GM23248 (cell line): ENCODE data around the gene PLD5. TPM values are rescaled to one million over a fixed set of nuclear protein-coding genes. Genes with fewer than 3 reads are reported as not detected.

Experiments used
- DNase-seq: peaks from one replicate; pipeline ENCODE4 v3.0.0-alpha.2; 2015
- H2AFZ ChIP-seq: fragments of 200-600 bp; sonication (generic); 2 replicates; pipeline ENCODE4 v1.6.1; 2016; ENCODE audit warnings: antibody characterized with exemption
- H3F3A ChIP-seq: fragments of 200-600 bp; sonication (generic); 2 replicates; pipeline ENCODE4 v1.6.1; 2016; ENCODE audit warnings: mild to moderate bottlenecking, antibody characterized with exemption, mixed run types; ENCODE audit not compliant: insufficient read depth
- H3K27ac ChIP-seq: fragments of 200-600 bp; sonication (generic); 2 replicates; pipeline ENCODE4 v1.5.1; 2016; ENCODE audit warnings: mild to moderate bottlenecking
- H3K27me3 ChIP-seq: fragments of 200-600 bp; sonication (generic); replicated peaks from 2 replicates; pipeline ENCODE4 v1.6.1; 2016; ENCODE audit warnings: mild to moderate bottlenecking; ENCODE audit not compliant: insufficient read depth
- H3K36me3 ChIP-seq: fragments of 200-600 bp; sonication (generic); 2 replicates; pipeline ENCODE4 v1.6.1; 2016; ENCODE audit warnings: low read depth, mild to moderate bottlenecking
- H3K4me1 ChIP-seq: fragments of 200-600 bp; sonication (generic); 2 replicates; pipeline ENCODE4 v1.6.1; 2016; ENCODE audit warnings: mild to moderate bottlenecking; ENCODE audit not compliant: insufficient read depth
- H3K4me2 ChIP-seq: fragments of 200-600 bp; sonication (generic); one replicate; pipeline ENCODE4 v1.6.1; 2016; ENCODE audit warnings: mild to moderate bottlenecking; ENCODE audit not compliant: unreplicated experiment
- H3K4me3 ChIP-seq: fragments of 200-600 bp; sonication (generic); 2 replicates; pipeline ENCODE4 v1.5.1; 2016; ENCODE audit warnings: mild to moderate bottlenecking
- H3K79me2 ChIP-seq: fragments of 200-600 bp; sonication (generic); 2 replicates; pipeline ENCODE4 v1.6.1; 2016; ENCODE audit warnings: mild to moderate bottlenecking; ENCODE audit not compliant: insufficient read depth
- H3K9ac ChIP-seq: fragments of 200-600 bp; sonication (generic); 2 replicates; pipeline ENCODE4 v1.6.1; 2016; ENCODE audit warnings: mild to moderate bottlenecking
- H3K9me2 ChIP-seq: fragments of 200-600 bp; sonication (generic); 2 replicates; pipeline ENCODE4 v1.6.1; 2016; ENCODE audit warnings: mixed run types, mild to moderate bottlenecking, moderate library complexity; ENCODE audit not compliant: insufficient read depth
- H3K9me3 ChIP-seq: fragments of 200-600 bp; sonication (generic); one replicate; pipeline ENCODE4 v1.6.1; 2017; ENCODE audit warnings: low read depth
- H4K20me1 ChIP-seq: fragments of 200-600 bp; sonication (generic); 2 replicates; pipeline ENCODE4 v1.6.0; 2016; ENCODE audit not compliant: insufficient read depth
- EZH2 ChIP-seq: fragments of 200-600 bp; sonication (generic); IDR thresholded peaks from 2 replicates; pipeline ENCODE4 v1.6.1; 2018; ENCODE audit warnings: antibody characterized with exemption, mild to moderate bottlenecking; ENCODE audit not compliant: insufficient read depth, poor library complexity, severe bottlenecking
- EZH2phosphoT487 ChIP-seq: fragments of 200-600 bp; sonication (generic); IDR thresholded peaks from 2 replicates; pipeline ENCODE4 v1.6.1; 2018; ENCODE audit warnings: antibody characterized with exemption, moderate library complexity, mild to moderate bottlenecking, low read depth; ENCODE audit not compliant: insufficient read depth
- WGBS, 2 experiments: methylation state at CpG; one replicate each; pipeline ENCODE4 v1.1.6; 2015 to 2017; ENCODE audit warnings: low lambda C conversion rate in 2 of 2, low coverage in 1 of 2; ENCODE audit errors: missing lambda C conversion rate in 2 of 2; 5-methylcytosine and 5-hydroxymethylcytosine counted together
- in situ Hi-C: fragments of 300-500 bp; cut with MboI; formaldehyde crosslinking; loops from 2 replicates; pipeline ENCODE4 v1.15.0; 2020
- polyA plus RNA-seq: library from polyadenylated mRNA; unstranded; fragments of >200 nt; fragmentation: Nextera tagmentation; extraction: Ambion mirVana; gene quantifications from 2 replicates; pipeline ENCODE4 v1.2.1, GENCODE V29; 2016
- total RNA-seq: library from RNA; depleted of rRNA; stranded (reverse); fragments of >200 nt; shearing (Covaris generic); gene quantifications from 2 replicates; pipeline ENCODE4 v1.2.3, GENCODE V29; 2014

The PLD5 gene
- total and polyA plus RNA-seq, 2 experiments from 2014 or later: 0.14 TPM; not detected in 1

GRCh38 chr1:242556759-242557158, 32.3 kb upstream of the PLD5 start:
- TF ChIP-seq EZH2 (no peak), EZH2phosphoT487 (no peak)
- WGBS, 2 experiments: 26 to 32% methylated on average over 5 of the region's 5 CpGs
- no peaks in the 10 kb centered on the region for H4K20me1 ChIP-seq
- H3K4me2 ChIP-seq: no peak overlapping the region
- H3K79me2 ChIP-seq: no peaks in the 10 kb centered on the region
- in situ Hi-C loops: no loop called here
- no peaks in the 10 kb centered on the region for H3K9me2 ChIP-seq
- H3K9me3 ChIP-seq: no peaks in the 10 kb centered on the region
- no peak overlapping the region for H3K27ac ChIP-seq
- H3K9ac ChIP-seq: no peak overlapping the region
- H2AFZ ChIP-seq: no peak overlapping the region
- no peak overlapping the region for H3K4me3 ChIP-seq
- no peaks in the 10 kb centered on the region for H3K4me1 ChIP-seq
- no peaks in the 10 kb centered on the region for H3F3A ChIP-seq
- H3K27me3 ChIP-seq: no peaks in the 10 kb centered on the region
- DNase-seq: no peak
- H3K36me3 ChIP-seq: no peaks in the 10 kb centered on the region

GRCh38 chr1:242556276-242556675, 31.8 kb upstream of the PLD5 start:
- Histone ChIP-seq H3K9ac (no peak overlapping the region), H2AFZ (no peak overlapping the region), H4K20me1 (no peaks in the 10 kb centered on the region), H3K36me3 (no peaks in the 10 kb centered on the region), H3K4me2 (no peak overlapping the region), H3K4me3 (no peak overlapping the region), H3K9me3 (no peaks in the 10 kb centered on the region), H3K79me2 (no peaks in the 10 kb centered on the region), H3K27ac (no peak overlapping the region), H3K27me3 (no peaks in the 10 kb centered on the region), H3F3A (no peaks in the 10 kb centered on the region), H3K4me1 (no peaks in the 10 kb centered on the region), H3K9me2 (no peaks in the 10 kb centered on the region)
- TF ChIP-seq EZH2 (no peak), EZH2phosphoT487 (no peak)
- no peak for DNase-seq
- in situ Hi-C loops: no loop called here

- H4K20me1 ChIP-seq: no peaks in the 10 kb centered on the region
- no peak overlapping the region for H2AFZ ChIP-seq
- in situ Hi-C loops: no loop called here
- no peak for DNase-seq
- no peak overlapping the region for H3K4me3 ChIP-seq
- no peaks in the 10 kb centered on the region for H3K79me2 ChIP-seq
- no peaks in the 10 kb centered on the region for H3K4me1 ChIP-seq
- H3K4me2 ChIP-seq: no peak overlapping the region
- H3K9ac ChIP-seq: no peak overlapping the region
- TF ChIP-seq EZH2 (no peak), EZH2phosphoT487 (no peak)
- H3K27ac ChIP-seq: no peak overlapping the region
- no peaks in the 10 kb centered on the region for H3K9me2 ChIP-seq
- H3F3A ChIP-seq: no peaks in the 10 kb centered on the region
- 18% methylated on average over 6 of the region's 6 CpGs for WGBS, 2 experiments
- no peaks in the 10 kb centered on the region for H3K27me3 ChIP-seq
- no peaks in the 10 kb centered on the region for H3K36me3 ChIP-seq
- no peaks in the 10 kb centered on the region for H3K9me3 ChIP-seq
These were observed 30.1 kb upstream of the PLD5 start for GRCh38 chr1:242554577-242554976.

GRCh38 chr1:242546849-242547729, 22.6 kb upstream of the PLD5 start:
- H3K27ac ChIP-seq: no peak overlapping the region
- no peak overlapping the region for H3K4me2 ChIP-seq
- in situ Hi-C loops: no loop called here
- WGBS, 2 experiments: 12 to 14% methylated on average over 6 of the region's 6 CpGs
- DNase-seq: no peak
- no peak overlapping the region for H2AFZ ChIP-seq
- no peaks in the 10 kb centered on the region for H3K9me3 ChIP-seq
- H3K4me1 ChIP-seq: no peaks in the 10 kb centered on the region
- H3K36me3 ChIP-seq: no peaks in the 10 kb centered on the region
- H4K20me1 ChIP-seq: no peaks in the 10 kb centered on the region
- no peak overlapping the region for H3K9ac ChIP-seq
- no peak for TF ChIP-seq EZH2phosphoT487
- no peak for TF ChIP-seq EZH2
- no peak overlapping the region for H3K4me3 ChIP-seq
- no peaks in the 10 kb centered on the region for H3K79me2 ChIP-seq
- no peaks in the 10 kb centered on the region for H3K9me2 ChIP-seq
- no peaks in the 10 kb centered on the region for H3F3A ChIP-seq
- H3K27me3 ChIP-seq: no peaks in the 10 kb centered on the region

- H3F3A ChIP-seq: no peaks in the 10 kb centered on the region
- no peak overlapping the region for H2AFZ ChIP-seq
- no peaks in the 10 kb centered on the region for H3K4me1 ChIP-seq
- no peaks in the 10 kb centered on the region for H3K27me3 ChIP-seq
- H4K20me1 ChIP-seq: no peaks in the 10 kb centered on the region
- H3K79me2 ChIP-seq: no peaks in the 10 kb centered on the region
- in situ Hi-C loops: no loop called here
- no peaks in the 10 kb centered on the region for H3K9me2 ChIP-seq
- WGBS, 2 experiments: 16 to 19% methylated on average over 3 of the region's 3 CpGs
- no peak overlapping the region for H3K27ac ChIP-seq
- H3K36me3 ChIP-seq: no peaks in the 10 kb centered on the region
- TF ChIP-seq EZH2phosphoT487: no peak
- TF ChIP-seq EZH2: no peak
- no peak for DNase-seq
- H3K9ac ChIP-seq: no peak overlapping the region
- no peak overlapping the region for H3K4me2 ChIP-seq
- no peaks in the 10 kb centered on the region for H3K9me3 ChIP-seq
- no peak overlapping the region for H3K4me3 ChIP-seq
These were observed 21.9 kb upstream of the PLD5 start for GRCh38 chr1:242546441-242546840.
